NCI-H2171 (cell line): ENCODE data around the gene ADGRV1.

ENCODE experiments used
- DNase-seq: peaks from one replicate; lab custom pipeline; 2025; lab: John Stamatoyannopoulos, UW

ADGRV1 gene

GRCh38 chr5:91137647-91138046 lies 579.0 kb downstream of the ADGRV1 start:
- DNase-seq, result no peak

- DNase-seq, result no peak
These were observed 581.1 kb downstream of the ADGRV1 start for GRCh38 chr5:91139572-91140200.

- no peak for DNase-seq
These were observed 582.1 kb downstream of the ADGRV1 start for GRCh38 chr5:91140657-91141056.

GRCh38 chr5:91141642-91142041 lies 583.0 kb downstream of the ADGRV1 start:
- no peak for DNase-seq

- DNase-seq, result no peak
These were observed 583.8 kb downstream of the ADGRV1 start for GRCh38 chr5:91142386-91142785.

GRCh38 chr5:91142819-91143218 lies 584.2 kb downstream of the ADGRV1 start:
- DNase-seq, result no peak

- no peak for DNase-seq
These were observed 585.2 kb downstream of the ADGRV1 start for GRCh38 chr5:91143840-91144239.

GRCh38 chr5:91144491-91145332 lies 586.1 kb downstream of the ADGRV1 start:
- no peak for DNase-seq

GRCh38 chr5:91145333-91145620 lies 586.7 kb downstream of the ADGRV1 start:
- no peak for DNase-seq

GRCh38 chr5:91146230-91146629 lies 587.6 kb downstream of the ADGRV1 start:
- no peak for DNase-seq

GRCh38 chr5:91146905-91147600 lies 588.5 kb downstream of the ADGRV1 start:
- DNase-seq, result no peak

- no peak for DNase-seq
These were observed 591.6 kb downstream of the ADGRV1 start for GRCh38 chr5:91150234-91150633.

- DNase-seq, result no peak
These were observed 592.0 kb downstream of the ADGRV1 start for GRCh38 chr5:91150636-91151035.

- DNase-seq, result no peak
These were observed 593.4 kb downstream of the ADGRV1 start for GRCh38 chr5:91151947-91152346.

GRCh38 chr5:91154338-91154737 lies 595.7 kb downstream of the ADGRV1 start:
- no peak for DNase-seq

- DNase-seq, result no peak
These were observed 596.7 kb downstream of the ADGRV1 start for GRCh38 chr5:91155274-91155673.

GRCh38 chr5:91156242-91156641 lies 597.6 kb downstream of the ADGRV1 start:
- no peak for DNase-seq

GRCh38 chr5:91158011-91158410 lies 599.4 kb downstream of the ADGRV1 start:
- no peak for DNase-seq

GRCh38 chr5:91159647-91160046 lies 601.0 kb downstream of the ADGRV1 start:
- DNase-seq, result no peak

GRCh38 chr5:91160714-91161285 lies 602.2 kb downstream of the ADGRV1 start:
- no peak for DNase-seq

GRCh38 chr5:91162534-91163381 lies 604.2 kb downstream of the ADGRV1 start:
- no peak for DNase-seq

GRCh38 chr5:91164424-91164823 lies 605.8 kb downstream of the ADGRV1 start:
- no peak for DNase-seq
